ENCODE data around the gene SMKR1.

DNA sequence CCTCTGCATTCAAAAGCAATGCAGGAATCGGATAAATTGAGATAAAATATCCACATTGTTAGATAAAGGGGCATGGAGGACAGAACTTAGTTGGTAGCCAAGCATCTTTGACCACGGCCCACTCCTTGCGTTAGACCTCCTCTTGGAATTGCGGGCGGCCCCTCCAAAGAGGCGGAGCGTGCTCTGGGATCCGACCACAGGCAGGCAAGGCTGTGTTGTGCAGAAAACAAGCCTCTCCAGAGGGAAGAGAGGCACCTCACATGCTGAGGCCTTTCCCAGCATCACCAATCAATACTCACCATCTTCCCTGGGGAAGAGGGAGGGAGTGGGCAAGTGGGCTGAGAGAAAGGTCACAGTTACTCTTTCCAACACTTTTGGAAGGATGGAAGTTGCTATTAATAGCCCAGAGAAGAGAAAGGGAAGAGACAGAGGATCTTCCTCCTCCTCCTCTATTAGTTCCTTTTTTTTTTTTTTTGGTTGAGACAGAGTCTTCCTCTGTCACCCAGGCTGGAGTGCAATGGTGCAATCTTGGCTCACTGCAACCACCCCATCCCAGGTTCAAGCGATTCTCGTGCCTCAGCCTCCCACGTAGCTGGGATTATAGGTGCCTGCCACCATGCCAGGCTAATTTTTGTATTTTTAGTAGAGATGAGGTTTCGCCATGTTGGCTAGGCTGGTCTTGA, 59.5 kb downstream of the SMKR1 start:
- TF ChIP-seq TAF1 (IDR thresholded peaks at IDR 0.05; ENCODE audit: borderline replicate concordance, low read depth, low read length) (no peak), POLR2A (IDR thresholded peaks at IDR 0.05; ENCODE audit: low read depth, low read length) (no peak)

Measured in GM12892 (cell line).